Tibial nerve (tissue), 4 donors: ENCODE data around the gene UTP14C. TPM values are rescaled to one million over a fixed set of nuclear protein-coding genes. Genes with fewer than 3 reads are reported as not detected.

Source experiments
- DNase-seq, 2 donors: peaks; one replicate each; pipeline ENCODE4 v3.0.0-alpha.2; 2019; ENCODE audit warnings: low spot score in 2 of 2
- H3K27ac ChIP-seq, 4 donors: fragments of 200-600 bp; sonication (generic) in 3 of 4; one replicate each; pipeline ENCODE4 v1.5.1; 2017 to 2019; ENCODE audit warnings: mild to moderate bottlenecking in 1 of 4
- H3K27me3 ChIP-seq, 2 donors: fragments of 200-600 bp; sonication (generic) in 1 of 2; one replicate each; pipeline versions ENCODE4 v1.5.1 to v1.6.0; 2017 to 2019
- H3K36me3 ChIP-seq, 3 donors: fragments of 200-600 bp; sonication (generic); one replicate each; pipeline ENCODE4 v1.5.1; 2018 to 2019
- H3K4me1 ChIP-seq, 4 donors: fragments of 200-600 bp; sonication (generic) in 3 of 4; one replicate each; pipeline ENCODE4 v1.5.1; 2017 to 2019
- H3K4me3 ChIP-seq, 4 donors: fragments of 200-600 bp; sonication (generic) in 3 of 4; one replicate each; pipeline ENCODE4 v1.5.1; 2017 to 2019; ENCODE audit warnings: mild to moderate bottlenecking in 1 of 4, moderate library complexity in 1 of 4
- H3K9me3 ChIP-seq, 4 donors: fragments of 200-600 bp; sonication (generic) in 3 of 4; one replicate each; pipeline ENCODE4 v1.5.1; 2017 to 2019
- CTCF ChIP-seq, 5 experiments: fragments of 200-600 bp in 3 of 5; fragments of 450-650 bp in 2 of 5; sonication (generic) in 3 of 5; IDR thresholded peaks; one replicate each; pipeline ENCODE4 v1.5.1; 2016 to 2019; ENCODE audit warnings: antibody characterized with exemption in 5 of 5, mild to moderate bottlenecking in 3 of 5, moderate library complexity in 2 of 5
- EP300 ChIP-seq, 2 donors: sonication (generic); formaldehyde crosslinking; IDR thresholded peaks; one replicate each; pipeline ENCODE4 v1.6.1; 2017; ENCODE audit warnings: antibody characterized with exemption in 2 of 2, mild to moderate bottlenecking in 1 of 2
- POLR2A ChIP-seq, 2 donors: fragments of 450-650 bp; IDR thresholded peaks; one replicate each; pipeline ENCODE4 v1.6.1; 2017; ENCODE audit warnings: antibody characterized with exemption in 2 of 2, mild to moderate bottlenecking in 2 of 2, moderate library complexity in 2 of 2
- whole genome bisulfite sequencing, 2 donors: methylation state at CpG; one replicate each; pipeline ENCODE4 v1.1.5; 2018; 5-methylcytosine and 5-hydroxymethylcytosine counted together
- total RNA-seq, 4 donors: library from RNA; depleted of rRNA; stranded (reverse); fragments of >200 nt; gene quantifications; one replicate each; pipeline ENCODE4 v1.1.0, GENCODE V29; 2016

UTP14C gene
- total RNA-seq, 4 donors from 2014 or later = 14.9 to 26.7 (median 19.6) TPM

- Histone ChIP-seq H3K27me3 (no peaks in the 10 kb centered on the region), H3K36me3 (no peaks in the 10 kb centered on the region), H3K4me3 (no peak overlapping the region), H3K4me1 (peaks cover 0 to 15% (median 0%) of the 10 kb centered on the region in 4 donors), H3K9me3 (no peaks in the 10 kb centered on the region), H3K27ac (no peak overlapping the region)
- WGBS, 2 donors = 40 to 46% methylated on average over 9 of the region's 9 CpGs
- TF ChIP-seq CTCF (IDR thresholded peaks at IDR 0.05) = no peak
- no peak for TF ChIP-seq EP300 (IDR thresholded peaks at IDR 0.05)
- no peak for TF ChIP-seq POLR2A (IDR thresholded peaks at IDR 0.05)
- no peak for DNase-seq
These were observed 28.6 kb upstream of the UTP14C start for GRCh38 chr13:51995677-51996551.

GRCh38 chr13:51996641-51997040 is 27.9 kb upstream of the UTP14C start:
- H3K4me1 ChIP-seq = peaks cover 0 to 15% (median 0%) of the 10 kb centered on the region in 4 donors
- 95 to 96% methylated on average over 4 of the region's 4 CpGs for WGBS, 2 donors
- H3K9me3 ChIP-seq = no peaks in the 10 kb centered on the region
- no peak for DNase-seq
- H3K4me3 ChIP-seq = no peak overlapping the region
- H3K36me3 ChIP-seq = no peaks in the 10 kb centered on the region
- no peak overlapping the region for H3K27ac ChIP-seq
- TF ChIP-seq CTCF (IDR thresholded peaks at IDR 0.05) (no peak), POLR2A (IDR thresholded peaks at IDR 0.05) (no peak), EP300 (IDR thresholded peaks at IDR 0.05) (no peak)
- H3K27me3 ChIP-seq = no peaks in the 10 kb centered on the region

- H3K4me1 ChIP-seq = peaks cover 0 to 15% (median 0%) of the 10 kb centered on the region in 4 donors
- H3K4me3 ChIP-seq = no peak overlapping the region
- WGBS, 2 donors = 80 to 81% methylated on average over 2 of the region's 2 CpGs
- no peaks in the 10 kb centered on the region for H3K27me3 ChIP-seq
- H3K9me3 ChIP-seq = no peaks in the 10 kb centered on the region
- DNase-seq = no peak
- no peak overlapping the region for H3K27ac ChIP-seq
- TF ChIP-seq POLR2A (IDR thresholded peaks at IDR 0.05) (no peak), EP300 (IDR thresholded peaks at IDR 0.05) (no peak), CTCF (IDR thresholded peaks at IDR 0.05) (no peak)
- no peaks in the 10 kb centered on the region for H3K36me3 ChIP-seq
These were observed 27.3 kb upstream of the UTP14C start for GRCh38 chr13:51997186-51997585.

GRCh38 chr13:51997641-51998330 is 26.7 kb upstream of the UTP14C start:
- no peak overlapping the region for H3K27ac ChIP-seq
- 70% methylated on average over 8 of the region's 8 CpGs for WGBS, 2 donors
- H3K27me3 ChIP-seq = no peaks in the 10 kb centered on the region

More at GRCh38 chr13:51997641-51998330, 26.7 kb upstream of the UTP14C start:
- TF ChIP-seq CTCF (IDR thresholded peaks at IDR 0.05) (no peak), EP300 (IDR thresholded peaks at IDR 0.05) (no peak), POLR2A (IDR thresholded peaks at IDR 0.05) (no peak)
- no peaks in the 10 kb centered on the region for H3K36me3 ChIP-seq
- H3K4me1 ChIP-seq = peaks cover 0 to 15% (median 0%) of the 10 kb centered on the region in 4 donors
- H3K9me3 ChIP-seq = no peaks in the 10 kb centered on the region
- H3K4me3 ChIP-seq = no peak overlapping the region
- no peak for DNase-seq
